K562 (cell line): ENCODE measurements around the gene RAB5B.

Source experiments
- JUNB ChIP-seq: fragments of 450-650 bp; formaldehyde crosslinking; conservative IDR thresholded peaks from 2 replicates; pipeline ENCODE4 v1.4.0; 2020; ENCODE audit warnings: mild to moderate bottlenecking
- USF2 ChIP-seq: sonication (generic); formaldehyde crosslinking; IDR thresholded peaks from 2 replicates; pipeline ENCODE4 v1.5.0; 2020; ENCODE audit warnings: missing genetic modification reagents

GRCh38 chr12:55982319-55982936 lies 8.6 kb downstream of the RAB5B start:
- TF ChIP-seq USF2 (no peak), JUNB (CRISPR knock-in tag) (no peak)
